Activated T-cell treated with anti-CD3 and anti-CD28 coated beads, Interleukin-2, amount 50 U/mL, for 1 hour (primary cell): ENCODE data around the gene CA12.
A peak's percentile ranks its signal among the peaks of the same experiment; 100 is the strongest.
"Not testable (repeated sequence)": the region's sequence is repeated elsewhere in the genome, so short reads cannot be mapped to it uniquely, and the experiment has no call there.

Experiments
- DNase-seq: peaks from one replicate; pipeline ENCODE4 v3.0.0-alpha.2; 2020

Gene CA12

DNA sequence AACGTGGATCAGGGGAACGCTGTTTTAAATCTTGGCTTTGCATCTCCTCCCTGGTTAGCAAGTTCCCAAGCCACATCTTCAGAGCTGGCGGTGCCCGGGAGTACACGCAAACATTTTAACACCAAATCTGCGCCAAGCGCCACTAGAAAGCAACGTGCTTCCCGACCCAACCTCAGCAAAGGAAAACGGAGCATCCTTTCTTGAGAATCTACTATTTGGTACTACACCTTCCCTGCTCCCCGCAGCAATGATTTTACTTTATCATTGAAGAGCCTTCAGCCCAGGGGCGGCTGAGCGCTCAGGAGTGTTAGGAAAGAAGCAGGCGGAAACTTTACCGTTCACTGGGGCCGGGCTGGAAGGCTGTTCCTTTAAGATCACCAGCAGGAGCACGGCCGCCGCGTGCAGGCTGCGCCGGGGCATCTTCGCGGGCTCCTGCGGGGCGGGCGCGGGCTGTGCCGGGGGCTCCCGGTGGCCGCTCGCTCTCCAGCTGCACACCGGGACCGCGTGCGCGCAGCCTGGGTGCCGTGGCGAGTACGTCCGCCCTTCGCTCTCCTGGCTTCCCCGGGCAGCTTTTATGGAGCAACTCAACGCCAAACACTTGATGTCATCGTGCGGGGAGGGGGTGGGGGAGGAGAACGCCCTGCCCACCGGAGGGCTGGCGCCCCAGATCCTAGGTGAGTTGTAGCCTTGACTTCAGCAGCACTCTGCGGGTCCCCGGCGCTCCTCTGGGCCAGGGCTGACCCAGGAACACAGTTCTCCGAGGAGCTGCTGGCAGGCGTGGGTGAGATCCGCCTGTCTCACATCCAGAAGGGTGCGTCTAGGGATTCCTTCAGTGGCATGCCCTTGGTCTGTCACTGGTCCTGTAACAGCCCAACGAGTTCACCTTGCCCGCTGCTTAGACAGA is at the start of gene CA12:
TSS of gene CA12 (minus strand) at position 546 of the 904 bp plus-strand sequence. CDS start at position 420, 126 bp downstream.
- no peak for DNase-seq

DNA sequence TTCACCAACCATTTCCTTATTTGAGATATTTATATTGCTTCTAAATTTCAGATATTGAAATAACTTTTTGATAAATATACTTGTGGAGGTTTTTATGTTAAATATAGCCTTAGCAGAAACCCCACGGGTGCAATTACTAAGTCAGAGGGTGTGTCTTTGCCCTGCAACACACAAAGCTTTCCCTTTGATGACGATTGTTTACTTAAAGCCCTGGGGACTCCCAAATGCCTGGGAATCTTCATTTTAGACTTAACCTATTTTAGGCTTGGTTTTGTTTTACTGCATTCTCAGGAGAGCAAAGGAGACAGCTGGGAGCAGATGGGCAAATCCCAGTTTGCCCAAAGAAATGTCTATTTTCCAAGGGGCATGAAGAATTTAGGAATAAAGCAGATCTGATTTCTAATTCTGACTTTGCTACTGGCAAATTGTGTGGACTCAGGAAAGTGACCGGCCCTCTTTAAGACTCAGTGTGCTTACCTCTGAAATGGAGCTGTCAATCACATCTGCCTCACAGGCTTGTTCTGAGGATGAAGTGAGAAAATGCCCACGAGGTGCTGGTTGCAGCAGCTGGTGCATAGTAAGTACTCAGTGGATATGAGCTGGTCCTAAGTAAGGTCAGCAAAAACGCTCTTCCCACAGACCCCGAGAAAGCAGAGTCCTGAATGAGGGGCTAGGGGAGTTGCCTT is 49.3 kb upstream of the CA12 start:
- DNase-seq: no peak

DNA sequence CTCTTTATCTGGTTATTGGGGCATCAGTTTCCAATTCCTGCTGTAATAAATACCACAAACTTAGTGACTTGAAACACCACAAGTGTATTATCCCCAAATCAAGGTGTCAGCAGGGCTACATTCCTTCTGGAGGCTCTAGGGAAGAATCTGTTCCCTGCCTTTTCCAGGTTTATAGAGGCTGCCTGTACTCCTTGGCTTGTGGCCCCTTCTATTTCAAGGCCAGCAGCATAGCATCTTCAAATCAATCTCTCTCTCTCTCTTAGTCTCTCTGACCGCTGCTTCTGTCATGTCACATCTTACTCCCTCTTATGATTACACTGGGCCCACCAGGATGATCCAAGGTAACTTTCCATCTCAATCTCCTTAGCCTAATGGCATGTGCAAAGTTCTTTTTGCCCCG is 44.9 kb upstream of the CA12 start:
- DNase-seq: no peak

DNA sequence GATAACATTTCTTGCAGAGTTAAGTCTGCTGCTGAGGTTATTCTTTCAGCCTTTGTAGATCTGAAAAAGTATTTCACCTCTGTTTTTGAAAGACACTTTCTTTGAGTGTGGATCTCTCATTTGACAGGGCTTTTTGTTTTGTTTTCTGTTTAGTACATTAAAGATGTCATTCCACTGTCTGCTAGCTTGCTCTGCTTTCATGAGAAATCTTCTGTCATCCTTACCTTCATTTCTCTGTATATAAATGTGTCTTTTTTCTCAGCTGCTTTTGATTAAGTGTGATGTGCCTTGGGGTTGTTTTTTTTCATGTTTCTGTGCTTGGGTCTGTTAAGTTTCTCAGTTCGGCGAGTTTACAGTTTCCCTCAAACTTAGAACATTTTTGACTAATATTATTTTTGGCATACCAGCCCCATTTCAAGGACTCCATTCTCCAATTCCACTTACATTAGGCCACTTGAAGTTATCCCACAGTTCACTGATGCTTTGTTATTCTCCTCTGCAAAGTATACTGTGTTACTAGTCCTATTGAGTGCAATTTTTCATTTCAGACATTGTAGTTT is 43.9 kb upstream of the CA12 start:
- no peak for DNase-seq

DNA sequence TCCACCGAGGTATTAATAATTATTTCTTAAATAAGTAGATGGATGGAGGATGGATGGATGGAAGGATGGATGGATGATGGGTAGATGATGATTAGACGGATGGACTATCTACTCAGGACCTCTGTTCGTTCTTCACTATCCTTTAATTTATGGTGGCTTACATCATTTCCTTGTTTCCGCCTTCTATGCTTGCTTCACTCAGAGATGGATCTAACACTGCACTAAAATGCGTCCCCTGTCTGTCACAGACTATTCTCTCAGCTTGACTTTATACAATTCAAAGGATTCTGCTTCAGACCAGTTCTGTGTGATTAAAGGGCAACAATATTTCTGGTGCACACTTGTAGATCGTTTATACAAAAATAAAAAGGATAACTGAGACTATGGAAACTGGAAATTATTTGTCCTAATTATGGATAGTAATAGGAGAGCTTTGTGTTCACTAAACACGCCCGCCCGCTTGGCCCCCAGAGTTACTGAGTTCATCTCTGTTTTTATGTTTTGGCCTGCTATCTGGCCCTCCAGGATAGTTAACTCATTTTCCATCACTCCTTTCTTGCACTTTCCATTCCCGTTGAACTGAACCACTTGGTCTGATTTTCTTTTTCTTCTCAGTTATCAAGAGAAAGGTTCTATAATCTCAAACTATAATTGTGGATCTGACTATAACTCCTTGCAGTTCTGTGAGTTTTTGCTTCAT is 41.4 kb upstream of the CA12 start:
- DNase-seq: no peak

DNA sequence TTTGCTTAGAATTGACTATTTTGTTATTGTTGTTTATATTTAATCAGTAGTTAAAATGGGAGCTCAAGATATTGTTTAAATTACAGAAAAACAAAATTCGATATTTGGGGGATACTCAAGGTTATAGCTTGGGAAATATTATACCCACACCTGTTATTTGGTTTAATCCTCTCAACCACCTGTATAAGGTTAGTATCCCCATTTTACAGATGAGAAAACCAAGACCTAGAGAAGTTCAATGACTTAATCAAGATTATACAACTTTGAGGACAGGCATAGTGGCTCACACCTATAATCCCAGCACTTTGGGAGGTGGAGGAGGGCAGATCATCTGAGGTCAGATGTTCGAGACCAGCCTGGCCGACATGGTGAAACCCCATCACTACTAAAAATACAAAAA is 39.8 kb upstream of the CA12 start:
- no peak for DNase-seq

DNA sequence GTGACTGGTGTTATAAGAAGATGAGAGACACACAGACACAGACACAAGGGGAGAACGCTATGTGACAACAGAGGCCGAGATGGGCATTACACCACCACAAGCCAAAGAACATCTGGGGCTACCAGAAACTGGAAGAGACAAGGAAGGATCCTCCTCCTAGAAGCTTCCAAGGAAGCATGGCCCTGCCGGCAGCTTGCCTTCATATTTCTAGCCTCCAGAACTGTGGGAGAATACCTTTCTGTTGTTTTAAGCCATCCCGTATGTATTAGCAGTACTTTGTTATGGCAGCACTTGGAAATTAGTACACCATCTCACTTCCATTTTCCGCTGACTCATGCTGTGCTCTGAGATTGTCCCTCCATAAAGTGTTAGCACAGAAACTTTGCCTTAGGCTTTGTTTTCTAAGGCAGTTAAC is 38.7 kb upstream of the CA12 start:
- no peak for DNase-seq

DNA sequence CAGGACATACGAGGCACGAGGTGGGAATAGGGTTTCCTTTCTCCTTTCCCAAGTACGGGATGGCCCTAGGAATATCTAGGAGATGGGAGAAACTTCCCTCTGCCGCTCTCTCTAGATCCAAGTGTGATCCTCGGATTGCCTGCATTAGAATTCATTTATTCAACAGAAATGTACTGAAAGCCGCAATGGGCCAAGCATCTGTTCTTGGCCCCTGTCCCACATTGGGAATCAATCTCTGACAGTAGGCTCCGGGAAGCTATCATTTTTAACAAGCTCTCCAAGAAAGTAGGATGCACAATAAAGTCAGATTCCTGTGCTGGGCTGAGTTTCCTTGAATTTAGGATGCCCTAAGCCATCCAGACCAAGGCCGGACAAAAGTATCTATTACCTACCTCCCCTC is 37.2 kb upstream of the CA12 start:
- no peak for DNase-seq

DNA sequence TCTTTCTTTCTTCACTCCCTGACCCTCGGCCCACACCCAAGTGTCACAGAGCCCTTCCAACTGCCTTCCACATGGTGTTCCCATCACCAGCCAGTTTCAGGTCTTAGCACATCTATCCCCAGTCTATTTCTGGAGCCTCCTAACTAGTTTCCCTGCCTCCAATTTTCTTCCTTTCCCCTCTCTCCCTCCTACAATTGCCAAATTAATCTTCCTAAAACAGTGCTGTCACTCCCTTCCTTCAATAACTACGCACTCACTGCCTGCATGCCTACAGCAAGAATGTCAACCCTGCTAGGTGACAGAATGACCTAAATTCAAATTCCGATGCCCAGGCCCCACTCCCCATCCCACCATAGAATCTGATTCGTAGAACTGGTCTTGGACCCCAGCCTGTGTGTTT is 36.1 kb upstream of the CA12 start:
- DNase-seq: no peak

DNA sequence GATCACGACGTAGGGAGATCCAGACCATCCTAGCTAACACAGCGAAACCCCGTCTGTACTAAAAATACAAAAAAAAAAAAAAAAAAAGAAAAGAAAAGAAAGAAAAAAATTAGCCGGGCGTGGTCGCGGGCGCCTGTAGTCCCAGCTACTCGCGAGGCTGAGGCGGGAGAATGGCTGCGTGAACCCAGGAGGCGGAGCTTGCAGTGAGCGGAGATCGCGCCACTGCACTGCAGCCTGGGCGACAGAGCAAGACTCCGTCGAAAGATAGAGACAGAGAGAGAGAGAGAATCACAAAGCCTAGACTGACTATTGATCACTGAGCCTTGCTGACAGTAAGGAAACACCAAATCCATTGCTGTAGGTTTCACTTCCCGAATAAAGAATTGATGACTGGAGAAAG is 35.6 kb upstream of the CA12 start:
- not testable (repeated sequence) for DNase-seq

DNA sequence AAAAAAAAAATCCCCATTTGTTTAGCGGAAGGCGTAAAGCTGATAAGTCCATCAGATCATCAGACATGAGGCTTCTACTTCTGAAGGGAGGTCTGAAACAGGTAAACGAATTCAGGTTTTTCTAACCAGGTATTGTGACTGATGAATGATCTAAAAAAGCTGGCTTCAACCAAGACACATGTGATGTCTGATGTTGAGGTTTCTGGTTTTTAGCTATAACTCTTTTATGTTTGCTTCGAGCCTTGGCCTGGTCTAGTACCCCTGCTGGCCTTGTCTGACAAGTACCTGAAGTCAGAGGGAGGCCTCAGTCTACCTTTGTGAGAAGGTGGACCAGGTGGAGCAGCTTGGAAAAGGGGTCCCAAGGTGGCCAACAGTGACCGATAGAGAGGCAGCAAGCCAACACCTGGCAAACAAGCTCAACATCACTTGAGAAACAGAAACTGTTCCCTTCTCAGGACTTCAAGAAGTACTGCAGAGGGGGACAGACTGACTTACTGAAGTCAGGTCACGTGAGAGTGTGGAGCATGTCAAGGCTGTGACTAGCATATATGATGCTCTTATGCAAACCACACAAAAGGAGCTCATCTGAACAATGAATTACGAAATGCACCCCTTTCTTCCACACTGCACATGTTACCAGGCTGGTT is 33.0 kb upstream of the CA12 start:
- DNase-seq: peak; percentile 30

DNA sequence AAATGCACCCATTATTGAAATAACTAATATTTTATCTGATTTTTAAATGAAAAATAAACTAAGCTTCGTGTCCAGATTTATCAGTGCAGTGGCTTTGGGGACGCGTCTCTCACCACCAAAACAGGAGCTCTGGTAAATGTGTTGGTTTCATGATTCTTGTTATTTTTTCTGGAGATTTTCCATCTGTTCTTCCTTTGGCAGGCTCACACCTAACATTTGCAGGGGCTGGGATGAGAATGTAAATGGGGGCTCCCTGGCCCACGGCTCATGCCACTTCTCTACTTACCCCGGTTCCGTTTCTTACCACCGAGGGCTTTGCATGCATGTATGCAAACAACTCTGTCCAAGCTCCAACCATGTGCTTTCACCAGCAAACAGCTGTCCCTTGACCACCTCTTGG is 30.9 kb upstream of the CA12 start:
- DNase-seq: no peak

DNA sequence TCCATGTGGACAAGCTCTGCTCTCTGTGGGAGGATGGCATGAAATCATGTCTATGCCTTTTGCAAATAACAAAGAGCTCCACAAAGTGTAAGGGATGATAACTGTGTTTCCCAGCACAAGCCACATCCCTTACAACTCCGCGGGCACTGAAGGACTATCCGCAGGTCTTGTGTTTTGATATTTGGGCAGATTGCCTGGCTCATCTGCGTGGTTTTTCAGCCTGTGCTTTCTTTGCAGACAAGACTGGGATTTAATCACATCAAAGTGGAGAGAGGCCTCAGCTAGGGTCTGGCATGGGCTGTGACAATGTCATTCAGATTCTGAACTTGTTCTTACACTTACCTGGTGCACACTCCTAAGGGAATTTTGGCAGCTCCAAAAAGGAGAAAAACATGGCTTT is 30.2 kb upstream of the CA12 start:
- no peak for DNase-seq

DNA sequence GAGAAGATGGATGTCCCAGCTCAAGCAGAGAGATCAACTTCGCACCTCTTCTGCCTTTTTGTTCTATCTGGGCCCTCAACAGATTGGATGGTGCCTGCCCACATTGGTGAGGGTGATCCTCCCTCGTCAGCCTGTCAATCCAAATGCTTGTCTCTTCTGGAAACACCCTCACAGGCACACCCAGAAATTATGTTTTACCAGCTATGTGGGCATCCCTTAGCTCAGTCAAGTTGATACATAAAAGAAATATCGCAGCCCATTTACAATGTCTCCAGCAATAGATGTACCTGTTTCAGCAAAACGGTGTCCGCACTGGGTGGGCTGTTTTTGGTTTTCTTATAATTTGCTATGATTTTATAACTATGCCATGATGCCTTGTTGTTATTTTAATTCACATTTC is 27.5 kb upstream of the CA12 start:
- DNase-seq: no peak

DNA sequence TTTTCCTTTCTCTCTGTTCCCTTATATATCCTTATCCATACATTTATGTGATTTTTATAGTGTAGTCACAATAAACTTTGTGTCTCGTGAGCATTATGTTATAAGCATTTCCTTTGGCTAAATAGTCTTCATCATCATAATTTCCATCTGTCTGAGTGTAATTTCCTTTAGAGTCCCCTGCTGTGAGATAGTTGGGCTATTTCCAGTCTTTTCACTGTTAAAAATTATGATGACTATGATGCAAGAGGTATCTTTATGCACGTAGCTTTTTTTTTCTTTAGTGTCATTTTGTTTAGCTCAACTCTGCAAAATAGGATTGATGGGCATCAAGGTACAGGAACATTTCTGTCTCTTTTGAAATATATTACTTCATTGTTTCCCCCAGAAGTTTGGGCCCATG is 26.9 kb upstream of the CA12 start:
- DNase-seq: no peak

DNA sequence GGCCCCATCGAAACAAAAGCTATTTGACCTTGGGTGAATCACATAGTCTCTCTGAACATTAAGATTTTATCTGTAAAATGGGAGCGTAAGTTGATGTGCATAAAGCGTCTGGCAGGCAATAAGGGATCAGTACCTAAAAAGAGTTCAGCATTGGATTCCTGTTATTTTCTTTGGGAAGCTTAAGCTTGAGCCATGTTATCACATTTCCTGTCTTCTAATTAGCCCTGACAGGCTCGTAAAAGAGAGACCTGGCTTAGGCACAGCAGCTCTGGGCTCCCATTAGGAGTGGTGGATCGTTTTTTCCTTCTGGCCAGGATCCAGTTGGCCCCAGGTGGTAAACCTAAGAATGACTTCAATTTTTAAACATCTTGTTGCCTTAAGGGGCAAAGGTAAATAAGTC is 26.0 kb upstream of the CA12 start:
- DNase-seq: no peak

DNA sequence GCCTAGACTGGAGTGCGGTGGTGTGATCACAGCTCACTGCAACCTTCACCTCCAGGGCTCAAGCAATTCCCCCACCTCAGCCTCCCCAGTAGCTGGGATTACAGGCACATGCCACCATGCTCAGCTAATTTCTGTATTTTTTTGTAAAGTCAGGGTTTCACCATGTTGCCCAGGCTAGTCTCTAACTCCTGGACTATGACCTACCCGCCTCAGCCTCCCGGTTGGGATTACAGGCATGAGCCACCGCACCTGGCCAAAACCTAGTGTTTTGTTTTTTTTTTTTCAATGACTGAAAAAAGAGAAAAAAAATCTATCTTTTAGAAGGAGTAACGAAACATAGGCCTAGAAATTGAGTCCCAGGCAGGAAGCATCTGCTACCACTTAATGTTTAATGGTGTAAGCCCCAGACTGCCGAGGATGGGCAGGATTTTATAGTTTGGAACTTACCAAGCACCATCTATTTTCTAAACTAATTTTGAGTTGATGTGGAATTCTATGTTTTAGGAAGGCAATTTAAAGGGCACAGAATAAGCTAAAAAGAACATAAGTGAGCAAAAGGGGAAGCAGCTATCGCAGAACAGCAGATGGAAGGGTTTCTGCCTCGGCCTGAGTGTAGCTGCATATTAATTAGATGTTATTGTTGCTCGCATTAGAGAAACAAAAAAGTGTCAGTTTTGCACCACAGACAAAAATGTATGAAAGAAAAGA is 24.2 kb upstream of the CA12 start:
- no peak for DNase-seq

DNA sequence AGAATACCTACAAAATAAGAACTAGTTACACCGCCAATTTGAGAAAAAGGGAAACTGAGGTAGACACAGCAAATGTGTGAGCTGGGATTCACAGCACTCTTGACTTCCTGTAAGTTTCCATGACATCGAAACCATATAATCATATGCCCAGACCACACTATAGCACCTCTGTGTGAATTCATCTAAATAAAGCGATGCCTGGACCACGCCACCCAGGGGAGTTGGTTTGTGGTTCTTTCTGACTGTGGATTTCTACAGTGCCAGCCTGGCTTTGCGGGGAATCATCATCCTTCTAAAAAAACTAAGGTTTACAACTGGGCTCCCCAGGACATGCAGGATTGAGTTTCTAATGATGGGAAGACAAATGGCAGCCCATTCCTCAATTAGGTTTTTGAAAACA is 23.5 kb upstream of the CA12 start:
- no peak for DNase-seq

DNA sequence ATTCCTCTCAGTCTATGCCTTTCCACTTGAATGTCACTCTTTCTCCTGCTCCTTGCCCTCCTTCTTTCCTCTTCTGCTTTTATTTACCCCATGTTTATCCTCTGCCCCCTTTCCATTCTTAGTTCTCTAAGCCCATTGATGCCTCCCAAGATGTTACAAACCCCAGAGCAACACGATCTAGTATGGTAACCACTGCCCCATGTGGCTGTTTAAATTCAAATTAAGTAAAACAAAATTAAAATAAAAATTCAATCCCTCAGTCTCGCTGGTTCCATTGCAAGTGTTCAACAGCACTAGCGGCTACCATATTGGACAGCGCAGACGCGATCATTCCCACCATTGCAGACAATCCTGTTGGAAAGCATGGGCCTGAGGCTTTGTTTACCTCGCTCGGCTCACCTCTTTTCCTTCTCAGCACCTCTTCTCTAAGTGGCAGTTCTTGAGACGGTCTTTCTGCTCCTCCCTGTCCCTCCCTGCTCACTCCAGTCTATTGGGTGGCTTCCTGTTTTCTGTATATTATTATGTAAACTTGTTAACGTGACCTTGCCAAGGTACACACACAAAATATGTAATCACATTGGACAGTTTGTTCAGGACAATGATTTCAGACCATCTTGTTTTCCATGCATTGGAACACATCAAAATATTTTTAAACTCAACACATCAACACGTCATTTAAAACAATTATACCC is 21.8 kb upstream of the CA12 start:
- DNase-seq: no peak

DNA sequence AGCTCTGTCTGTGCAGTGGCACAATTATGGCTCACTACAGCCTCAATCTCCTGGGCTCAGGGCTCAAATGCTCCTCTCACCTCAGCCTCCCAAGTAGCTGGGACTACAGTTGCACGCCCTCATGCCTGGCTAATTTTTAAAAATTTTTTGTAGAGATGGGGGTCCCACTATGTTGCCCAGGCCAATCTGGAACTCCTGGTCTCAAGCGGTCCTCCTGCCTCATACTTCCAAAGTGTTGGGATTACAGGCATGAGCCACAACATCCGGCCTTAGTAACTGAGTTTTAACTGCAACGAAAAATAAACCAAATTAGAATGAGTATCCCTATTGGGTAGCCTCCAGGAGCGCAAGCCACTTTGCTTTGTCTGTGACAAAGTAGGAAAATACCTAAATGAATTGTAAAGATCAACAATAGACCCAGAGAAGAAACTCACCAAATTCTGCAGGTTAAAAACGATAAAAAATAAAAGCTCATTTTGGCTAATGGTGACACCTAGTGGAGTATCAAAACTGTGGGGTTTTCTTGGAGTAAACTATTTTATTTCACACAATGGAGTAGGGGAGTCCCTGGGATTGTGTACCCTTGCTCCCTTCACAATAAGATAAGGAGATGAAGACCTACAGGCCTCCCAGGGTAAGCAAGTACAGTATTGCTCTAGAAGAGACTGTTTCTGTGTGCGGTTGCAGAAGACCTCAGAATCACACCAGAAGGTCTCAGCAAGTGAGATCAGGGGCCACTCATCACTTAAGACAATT is 21.0 kb upstream of the CA12 start:
- DNase-seq: no peak
